Activated CD4-positive, alpha-beta T cell treated with anti-CD3 and anti-CD28 coated beads for 36 hours (primary cell): Measurements from ENCODE around the gene ASS1. TPM values are rescaled to one million over a fixed set of nuclear protein-coding genes. Genes with fewer than 3 reads are reported as not detected.
A peak's percentile ranks its signal among the peaks of the same experiment; 100 is the strongest.

ENCODE experiments used
- ATAC-seq: fragments of 200-7000 bp; cut with Tn5 transposase; one replicate; pipeline ENCODE4 v1.10.0; 2021; ENCODE audit warnings: mild to moderate bottlenecking, moderate library complexity
- CTCF ChIA-PET: fragments of 350-600 bp; sonication (Branson Sonifier 250); formaldehyde crosslinking; loops from one replicate; lab custom pipeline; 2021; ENCODE audit warnings: antibody characterized with exemption; lab: Charles Lee
- POLR2A ChIA-PET: fragments of 350-600 bp; sonication (Branson Sonifier 250); formaldehyde crosslinking; loops from one replicate; lab custom pipeline; 2021; ENCODE audit warnings: antibody characterized with exemption, inconsistent platforms; lab: Charles Lee
- DNase-seq: peaks from one replicate; pipeline ENCODE4 v3.0.0-alpha.2; 2020
- H3K27ac Mint-ChIP-seq: one replicate; pipeline ENCODE4 v1.8.0; 2021; ENCODE audit warnings: mixed read lengths
- H3K27me3 Mint-ChIP-seq: one replicate; pipeline ENCODE4 v1.8.0; 2021; ENCODE audit warnings: mixed read lengths
- H3K36me3 Mint-ChIP-seq: one replicate; pipeline ENCODE4 v1.8.0; 2021; ENCODE audit warnings: low read depth, mixed read lengths
- H3K4me1 Mint-ChIP-seq: one replicate; pipeline ENCODE4 v1.8.0; 2021; ENCODE audit warnings: mixed read lengths
- H3K4me3 Mint-ChIP-seq: one replicate; pipeline ENCODE4 v1.8.0; 2021; ENCODE audit warnings: mild to moderate bottlenecking, moderate library complexity, mixed read lengths
- H3K9me3 Mint-ChIP-seq: one replicate; pipeline ENCODE4 v1.8.0; 2021; ENCODE audit warnings: low read depth, mixed read lengths
- intact Hi-C, 2 experiments: fragments of 100-400 bp; cut with DNase I in 1 of 2; cut with micrococcal nuclease in 1 of 2; formaldehyde crosslinking; loops; one replicate each; pipeline versions ENCODE4 v1.14.2 to v1.15.1; 2022 to 2024; cut with DNase I, micrococcal nuclease
- total RNA-seq, 2 experiments: library from RNA; stranded (reverse); gene quantifications; one replicate each; pipeline ENCODE4 v1.2.3, GENCODE V29; 2021

ASS1 gene
- total RNA-seq, 2 experiments from 2014 or later, result 8.6 to 9.3 TPM

GRCh38 chr9:130531670-130532069 is 86.9 kb downstream of the ASS1 start:
- Mint-ChIP-seq H3K9me3 (no peaks in the 10 kb centered on the region), H3K27me3 (peaks cover 17% of the 10 kb centered on the region)
- ATAC-seq, result no peak

GRCh38 chr9:130532426-130533080 is 87.8 kb downstream of the ASS1 start:
- intact Hi-C loops, result no loop called here
- no peaks in the 10 kb centered on the region for H3K36me3 Mint-ChIP-seq
- H3K4me1 Mint-ChIP-seq, result peaks cover 6% of the 10 kb centered on the region
- ChIA-PET POLR2A (no interaction called here), CTCF (interaction anchor here (0.6 kb wide), 1 partner anchor 147 kb away, joined by 3 read pairs; no protein-coding TSS in a partner anchor)
- H3K27ac Mint-ChIP-seq, result no peak overlapping the region
- H3K9me3 Mint-ChIP-seq, result no peaks in the 10 kb centered on the region
- H3K27me3 Mint-ChIP-seq, result peaks cover 24% of the 10 kb centered on the region
- H3K4me3 Mint-ChIP-seq, result no peak overlapping the region
- ATAC-seq (no peak), DNase-seq (no peak)

More at GRCh38 chr9:130531670-130532069, 86.9 kb downstream of the ASS1 start:
- ChIA-PET POLR2A (no interaction called here), CTCF (interaction anchor here (0.6 kb wide), 2 partner anchors 148 to 415 kb away, joined by 3 read pairs; no protein-coding TSS in a partner anchor)
- Mint-ChIP-seq H3K4me1 (peaks cover 6% of the 10 kb centered on the region), H3K36me3 (no peaks in the 10 kb centered on the region), H3K4me3 (no peak overlapping the region), H3K27ac (no peak overlapping the region)
- DNase-seq, result no peak
- intact Hi-C loops, result no loop called here

- Mint-ChIP-seq H3K9me3 (no peaks in the 10 kb centered on the region), H3K4me3 (no peak overlapping the region), H3K27ac (no peak overlapping the region), H3K27me3 (peaks cover 49% of the 10 kb centered on the region), H3K4me1 (peaks cover 10% of the 10 kb centered on the region), H3K36me3 (no peaks in the 10 kb centered on the region)
- ChIA-PET CTCF (interaction anchor here (0.6 to 0.9 kb wide), 2 partner anchors 22 to 37 kb away, joined by 3 read pairs; no protein-coding TSS in a partner anchor), POLR2A (no interaction called here)
- intact Hi-C loops, result no loop called here
- DNase-seq (no peak), ATAC-seq (no peak)
These were observed 91.2 kb downstream of the ASS1 start for GRCh38 chr9:130535818-130536521.

DNA sequence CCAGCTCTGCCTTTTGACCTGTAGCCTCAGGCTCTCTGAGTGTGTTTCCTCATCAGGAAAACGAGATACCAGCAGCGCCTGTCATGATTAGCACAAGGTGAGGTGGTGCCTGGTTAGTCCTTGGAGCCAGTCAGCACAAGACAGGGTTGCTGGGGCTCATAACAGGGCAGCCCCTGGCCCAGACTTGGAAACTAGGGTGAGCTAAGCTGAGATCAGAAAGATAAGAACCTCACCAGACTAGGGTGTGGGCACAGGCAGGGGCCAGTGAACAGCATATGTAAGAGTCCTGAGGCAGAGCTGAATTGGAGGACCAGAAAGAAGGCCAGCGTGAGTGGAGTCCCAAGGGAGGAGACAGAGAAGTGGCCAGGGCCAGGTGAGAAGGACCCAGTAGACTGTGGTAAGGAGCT is 91.9 kb downstream of the ASS1 start:
- no peak for ATAC-seq

DNA sequence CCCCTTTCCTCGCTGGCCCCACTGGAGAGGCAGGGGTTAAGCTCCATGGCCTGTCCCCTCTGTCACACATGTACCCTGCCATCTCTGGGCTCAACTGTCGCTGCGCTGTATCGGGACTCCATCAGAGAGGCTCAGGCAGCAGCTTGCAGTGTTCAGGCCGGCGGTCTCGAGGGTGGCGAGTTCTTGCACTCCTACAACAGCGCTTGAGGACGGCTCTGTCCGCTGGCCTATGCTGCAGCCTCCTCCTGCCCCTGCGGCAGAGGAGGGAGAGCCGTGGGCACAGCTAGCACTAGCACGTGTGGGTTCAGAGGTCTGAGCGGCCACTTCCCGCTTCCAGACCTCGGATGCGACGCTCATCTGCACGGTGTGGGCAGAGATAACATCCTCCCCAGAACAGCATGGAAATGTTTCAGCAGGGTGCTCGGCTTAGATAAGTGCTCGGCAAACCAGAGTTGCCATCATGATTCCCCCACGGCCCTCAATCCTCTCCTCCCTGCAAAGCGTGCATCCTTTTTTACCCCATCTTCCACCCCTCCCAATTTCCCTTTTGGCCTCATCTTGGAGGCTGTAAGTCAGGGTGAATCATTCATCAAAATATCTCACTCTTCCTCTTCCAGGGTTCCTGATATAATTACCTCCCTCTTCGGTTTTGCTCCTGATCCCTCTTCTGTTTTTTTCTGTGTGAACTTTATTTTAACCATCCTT is 92.7 kb downstream of the ASS1 start:
- POLR2A ChIA-PET, result interaction anchor here (0.7 kb wide), 1 partner anchor 68 kb away, joined by 6 read pairs; no protein-coding TSS in a partner anchor
- no peak overlapping the region for H3K27ac Mint-ChIP-seq

More for the DNA sequence above, 91.9 kb downstream of the ASS1 start:
- Mint-ChIP-seq H3K27ac (no peak overlapping the region), H3K9me3 (no peaks in the 10 kb centered on the region), H3K4me3 (no peak overlapping the region), H3K4me1 (peaks cover 13% of the 10 kb centered on the region), H3K27me3 (peaks cover 51% of the 10 kb centered on the region), H3K36me3 (no peaks in the 10 kb centered on the region)
- POLR2A ChIA-PET, result interaction anchor here (0.7 kb wide), 1 partner anchor 68 kb away, joined by 6 read pairs; no protein-coding TSS in a partner anchor
- no peak for DNase-seq
- intact Hi-C loops, result no loop called here
- CTCF ChIA-PET, result interaction anchor here (0.6 to 0.9 kb wide), 2 partner anchors 21 to 38 kb away, joined by 3 read pairs; no protein-coding TSS in a partner anchor

GRCh38 chr9:130539420-130540223 is 94.9 kb downstream of the ASS1 start:
- Mint-ChIP-seq H3K4me1 (peaks cover 13% of the 10 kb centered on the region), H3K36me3 (no peaks in the 10 kb centered on the region), H3K9me3 (no peaks in the 10 kb centered on the region), H3K4me3 (no peak overlapping the region), H3K27me3 (peaks cover 45% of the 10 kb centered on the region), H3K27ac (no peak overlapping the region)
- ChIA-PET CTCF (interaction anchor here (1.0 to 1.1 kb wide), 2 partner anchors 32 to 77 kb away, joined by 3 to 4 read pairs; no protein-coding TSS in a partner anchor), POLR2A (interaction anchor here (0.6 kb wide), 1 partner anchor 160 kb away, joined by 3 read pairs; no protein-coding TSS in a partner anchor)
- intact Hi-C loops, result no loop called here
- DNase-seq, result no peak
- ATAC-seq, result no peak

More for the DNA sequence above, 92.7 kb downstream of the ASS1 start:
- peaks cover 51% of the 10 kb centered on the region for H3K27me3 Mint-ChIP-seq
- intact Hi-C loops, result no loop called here
- peaks cover 13% of the 10 kb centered on the region for H3K4me1 Mint-ChIP-seq
- no peaks in the 10 kb centered on the region for H3K36me3 Mint-ChIP-seq
- ATAC-seq (no peak), DNase-seq (peak; percentile 20)
- CTCF ChIA-PET, result no interaction called here
- no peaks in the 10 kb centered on the region for H3K9me3 Mint-ChIP-seq
- no peak overlapping the region for H3K4me3 Mint-ChIP-seq

GRCh38 chr9:130541533-130541932 is 96.8 kb downstream of the ASS1 start:
- H3K4me3 Mint-ChIP-seq, result no peak overlapping the region
- peaks cover 39% of the 10 kb centered on the region for H3K27me3 Mint-ChIP-seq
- H3K4me1 Mint-ChIP-seq, result peaks cover 7% of the 10 kb centered on the region
- CTCF ChIA-PET, result interaction anchor here (0.7 kb wide), 1 partner anchor 286 kb away, joined by 3 read pairs; no protein-coding TSS in a partner anchor
- POLR2A ChIA-PET, result interaction anchor here (0.6 kb wide), 2 partner anchors 11 to 504 kb away, joined by 3 read pairs; no protein-coding TSS in a partner anchor
- no peaks in the 10 kb centered on the region for H3K36me3 Mint-ChIP-seq
- ATAC-seq, result no peak
- no peaks in the 10 kb centered on the region for H3K9me3 Mint-ChIP-seq
- DNase-seq, result no peak
- H3K27ac Mint-ChIP-seq, result no peak overlapping the region
- intact Hi-C loops, result no loop called here

- H3K4me3 Mint-ChIP-seq, result no peak overlapping the region
- H3K27me3 Mint-ChIP-seq, result peaks cover 35% of the 10 kb centered on the region
- intact Hi-C loops, result no loop called here
- no peak for ATAC-seq
- H3K4me1 Mint-ChIP-seq, result peaks cover 7% of the 10 kb centered on the region
- H3K27ac Mint-ChIP-seq, result no peak overlapping the region
- no peak for DNase-seq
- POLR2A ChIA-PET, result no interaction called here
- no peaks in the 10 kb centered on the region for H3K9me3 Mint-ChIP-seq
- CTCF ChIA-PET, result interaction anchor here (0.7 kb wide), 1 partner anchor 287 kb away, joined by 3 read pairs; no protein-coding TSS in a partner anchor
- no peaks in the 10 kb centered on the region for H3K36me3 Mint-ChIP-seq
These were observed 97.3 kb downstream of the ASS1 start for GRCh38 chr9:130542038-130542437.

- no peak overlapping the region for H3K4me3 Mint-ChIP-seq
- peaks cover 6% of the 10 kb centered on the region for H3K4me1 Mint-ChIP-seq
- intact Hi-C loops, result no loop called here
- H3K27me3 Mint-ChIP-seq, result peaks cover 30% of the 10 kb centered on the region
- H3K9me3 Mint-ChIP-seq, result no peaks in the 10 kb centered on the region
- no peaks in the 10 kb centered on the region for H3K36me3 Mint-ChIP-seq
- ATAC-seq, result no peak
- H3K27ac Mint-ChIP-seq, result no peak overlapping the region
- ChIA-PET POLR2A (no interaction called here), CTCF (interaction anchor here (0.7 kb wide), 1 partner anchor 287 kb away, joined by 3 read pairs; no protein-coding TSS in a partner anchor)
- DNase-seq, result no peak
These were observed 97.9 kb downstream of the ASS1 start for GRCh38 chr9:130542457-130543228.

- intact Hi-C loops, result no loop called here
- CTCF ChIA-PET, result no interaction called here
- H3K4me1 Mint-ChIP-seq, result peaks cover 2% of the 10 kb centered on the region
- no peak for DNase-seq
- peaks cover 23% of the 10 kb centered on the region for H3K27me3 Mint-ChIP-seq
- H3K36me3 Mint-ChIP-seq, result no peaks in the 10 kb centered on the region
- POLR2A ChIA-PET, result no interaction called here
- H3K4me3 Mint-ChIP-seq, result no peak overlapping the region
- no peak for ATAC-seq
- no peak overlapping the region for H3K27ac Mint-ChIP-seq
- no peaks in the 10 kb centered on the region for H3K9me3 Mint-ChIP-seq
These were observed 98.6 kb downstream of the ASS1 start for GRCh38 chr9:130543368-130543767.
